Measurements from ENCODE around the gene GREB1L.

GREB1L gene

DNA sequence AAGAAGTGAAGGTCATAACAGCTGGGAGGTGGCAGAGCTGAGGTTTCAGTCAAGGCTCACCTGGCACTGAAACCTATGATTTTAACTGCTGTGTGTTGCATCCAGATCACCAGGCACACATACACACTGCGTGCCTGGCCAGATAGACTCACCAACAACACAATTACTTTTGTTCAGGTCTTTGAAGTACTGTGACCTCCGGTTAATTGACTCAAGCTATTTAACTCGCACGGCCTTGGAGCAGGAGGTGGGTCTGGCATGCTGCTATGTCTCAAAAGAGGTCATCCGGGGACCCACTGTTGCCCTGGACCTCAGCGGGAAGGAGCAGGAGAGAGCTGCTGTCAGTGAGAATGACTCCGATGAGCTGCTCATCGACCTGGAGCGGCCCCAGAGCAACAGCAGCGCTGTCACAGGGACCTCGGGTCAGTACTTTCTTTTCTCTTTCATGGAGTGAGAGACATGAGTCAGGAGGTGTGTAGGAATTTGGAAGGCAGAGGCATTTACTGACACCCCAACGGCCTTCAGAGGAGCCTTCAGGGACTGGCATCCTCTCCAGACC lies 254.3 kb downstream of the GREB1L start:
- DNase-seq: no peak

DNA sequence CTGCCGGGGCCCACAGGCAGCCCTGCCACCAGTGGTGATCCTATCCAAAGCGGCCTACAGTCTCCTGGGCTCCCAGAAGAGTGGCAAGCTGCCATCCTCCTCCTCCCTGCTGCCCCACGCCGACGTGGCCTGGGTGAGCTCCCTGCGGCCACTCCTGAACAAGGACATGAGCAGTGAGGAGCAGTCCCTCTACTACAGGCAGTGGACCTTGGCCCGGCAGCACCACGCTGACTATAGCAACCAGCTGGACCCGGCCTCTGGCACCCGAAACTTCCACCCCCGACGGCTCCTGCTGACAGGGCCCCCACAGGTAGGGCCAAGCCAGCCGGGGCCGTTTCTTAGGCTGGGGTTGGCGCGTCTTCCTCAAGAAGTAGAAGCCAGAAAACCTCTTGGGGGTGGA lies 258.0 kb downstream of the GREB1L start:
- no peak for DNase-seq

DNA sequence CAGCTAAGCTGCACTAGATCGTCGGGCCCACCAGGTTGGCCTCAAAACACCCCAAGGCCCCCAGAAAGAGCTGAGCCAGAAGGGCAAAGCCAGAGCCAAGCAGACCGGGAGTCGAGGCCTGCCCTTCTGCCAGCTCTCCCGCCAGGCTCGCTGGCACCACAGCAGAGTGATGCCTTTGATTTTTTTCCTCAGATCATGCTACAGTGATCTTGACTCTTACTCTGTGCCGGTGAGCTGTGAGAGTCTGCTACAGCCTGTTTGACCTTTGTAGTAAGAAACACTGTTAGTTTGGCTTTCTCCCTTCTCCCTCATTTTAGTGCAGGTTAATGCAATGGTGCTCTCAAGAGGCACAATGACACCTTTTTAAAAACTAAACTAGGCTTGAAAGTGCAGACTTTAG lies 260.6 kb downstream of the GREB1L start:
- DNase-seq: no peak

- no peak for DNase-seq
Observed at GRCh38 chr18:21507913-21508701, 266.1 kb downstream of the GREB1L start.

DNA sequence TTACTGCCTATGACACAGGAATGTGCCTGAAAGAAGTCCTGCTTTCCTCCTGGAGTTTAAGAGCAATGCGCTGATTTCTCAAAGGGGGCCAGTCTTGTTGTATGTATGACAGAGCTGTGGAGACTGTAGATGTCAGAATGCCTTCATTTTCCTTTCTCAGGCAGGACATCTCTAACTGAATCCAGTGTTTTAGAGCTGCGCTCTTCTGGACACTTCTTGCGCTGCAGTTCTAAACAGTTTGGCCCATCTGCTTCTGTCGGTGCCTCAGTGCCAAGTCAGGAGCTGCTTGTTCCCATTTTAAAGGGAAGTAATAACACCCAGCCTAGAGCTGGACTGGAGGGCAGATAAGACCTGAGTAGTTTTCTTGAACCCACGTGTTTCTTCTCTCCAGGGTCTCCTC lies 267.0 kb downstream of the GREB1L start:
- DNase-seq: no peak

DNA sequence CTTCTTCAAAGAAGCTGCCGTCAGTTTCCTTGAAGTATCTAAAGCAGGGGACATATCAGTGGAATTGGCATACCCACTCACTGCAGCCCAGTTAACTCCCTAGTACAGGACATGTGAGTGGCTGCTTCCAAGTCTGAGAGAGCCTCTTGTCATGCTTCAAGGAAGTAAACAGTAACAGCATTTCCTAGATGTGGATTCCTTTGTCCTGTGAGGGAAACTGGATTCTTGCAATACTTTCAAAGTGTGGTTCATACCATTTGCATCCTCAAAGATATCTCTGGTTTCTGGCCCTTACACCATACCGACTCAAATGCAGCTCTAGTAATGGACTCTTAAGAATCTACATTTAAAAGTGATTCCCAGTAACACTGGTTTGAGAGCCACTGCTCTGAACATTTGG lies 271.3 kb downstream of the GREB1L start:
- DNase-seq: no peak

GRCh38 chr18:21513741-21514140 lies 271.7 kb downstream of the GREB1L start:
- DNase-seq: no peak

- DNase-seq: no peak
Observed at GRCh38 chr18:21522530-21522929, 280.5 kb downstream of the GREB1L start.

- no peak for DNase-seq
Observed at GRCh38 chr18:21525916-21526315, 283.9 kb downstream of the GREB1L start.

DNA sequence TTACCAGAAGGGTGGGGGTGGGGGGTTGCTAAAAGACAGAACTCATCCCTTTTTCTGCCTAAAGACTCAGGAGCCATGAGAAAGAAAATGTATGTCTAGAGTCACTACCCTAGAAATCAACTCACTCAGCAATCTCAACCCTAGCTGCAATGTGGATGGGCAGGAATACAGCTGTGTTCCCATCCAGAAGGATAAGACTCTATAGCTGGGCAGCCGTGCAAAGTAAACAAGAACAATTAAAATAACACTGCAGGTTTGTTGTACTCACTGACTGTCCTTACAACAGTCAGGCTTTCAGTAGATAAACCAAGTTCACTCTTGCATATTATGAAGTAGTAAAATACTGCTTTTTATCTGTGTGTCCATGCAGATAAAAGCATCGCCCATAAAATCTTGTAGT lies 284.4 kb downstream of the GREB1L start:
- DNase-seq: no peak

DNA sequence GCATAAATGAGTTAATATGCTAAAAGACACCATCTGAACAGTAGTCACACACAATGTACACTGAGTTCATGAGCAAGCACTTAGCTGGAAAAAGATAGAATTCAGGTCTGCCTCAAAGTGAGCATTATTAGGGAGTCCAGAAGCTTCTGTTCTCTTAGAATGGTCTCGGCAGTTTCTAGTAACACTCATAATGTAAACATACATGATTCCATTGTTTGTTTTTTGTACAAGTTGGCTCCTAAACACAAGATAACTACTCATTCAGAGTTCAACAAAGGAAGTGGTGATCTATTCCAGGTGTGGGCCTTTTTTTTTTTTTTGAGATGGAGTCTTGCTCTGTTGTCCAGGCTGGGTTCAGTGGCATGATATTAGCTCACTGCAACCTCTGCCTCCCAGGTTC lies 292.3 kb downstream of the GREB1L start:
- DNase-seq: no peak

DNA sequence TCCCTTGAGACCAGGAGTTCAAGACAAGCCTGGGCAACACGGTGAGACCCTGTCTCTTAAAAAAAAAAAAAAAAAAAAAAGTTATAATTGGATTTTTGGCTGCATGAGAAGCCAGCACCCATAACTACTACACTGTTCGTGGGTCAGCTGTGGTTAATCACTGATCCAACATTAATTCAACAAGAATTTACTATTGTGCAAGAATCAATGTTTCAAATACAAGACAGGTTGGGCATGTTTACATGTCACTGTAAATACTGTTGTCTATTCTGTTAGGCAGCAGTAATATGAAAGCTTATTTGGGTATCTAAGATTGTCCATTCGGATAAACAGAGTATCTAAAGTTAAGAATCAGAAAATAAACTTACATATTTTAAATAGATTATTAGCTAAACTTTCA lies 296.2 kb downstream of the GREB1L start:
- DNase-seq: no peak

DNA sequence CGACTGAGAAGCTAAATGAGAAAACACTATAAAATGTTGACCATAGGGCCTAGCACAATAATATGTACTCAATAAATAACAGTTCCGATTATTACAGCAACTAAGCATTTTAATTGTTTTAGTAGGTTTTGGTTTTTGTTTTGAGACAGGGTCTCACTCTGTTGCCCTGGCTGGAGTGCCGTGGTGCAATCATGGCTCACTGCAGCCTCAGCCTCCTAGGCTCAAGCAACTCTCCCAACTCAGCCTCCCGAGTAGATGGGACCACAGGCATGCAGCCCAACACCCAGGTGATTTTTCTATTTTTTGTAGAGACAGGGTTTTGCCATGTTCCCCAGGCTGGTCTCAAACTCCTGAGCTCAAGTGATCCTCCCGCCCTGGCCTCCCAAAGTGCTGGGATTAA lies 304.4 kb downstream of the GREB1L start:
- DNase-seq: no peak

- DNase-seq: no peak
Observed at GRCh38 chr18:21548647-21549046, 306.6 kb downstream of the GREB1L start.

GRCh38 chr18:21550510-21550970 lies 308.5 kb downstream of the GREB1L start:
- no peak for DNase-seq

DNA sequence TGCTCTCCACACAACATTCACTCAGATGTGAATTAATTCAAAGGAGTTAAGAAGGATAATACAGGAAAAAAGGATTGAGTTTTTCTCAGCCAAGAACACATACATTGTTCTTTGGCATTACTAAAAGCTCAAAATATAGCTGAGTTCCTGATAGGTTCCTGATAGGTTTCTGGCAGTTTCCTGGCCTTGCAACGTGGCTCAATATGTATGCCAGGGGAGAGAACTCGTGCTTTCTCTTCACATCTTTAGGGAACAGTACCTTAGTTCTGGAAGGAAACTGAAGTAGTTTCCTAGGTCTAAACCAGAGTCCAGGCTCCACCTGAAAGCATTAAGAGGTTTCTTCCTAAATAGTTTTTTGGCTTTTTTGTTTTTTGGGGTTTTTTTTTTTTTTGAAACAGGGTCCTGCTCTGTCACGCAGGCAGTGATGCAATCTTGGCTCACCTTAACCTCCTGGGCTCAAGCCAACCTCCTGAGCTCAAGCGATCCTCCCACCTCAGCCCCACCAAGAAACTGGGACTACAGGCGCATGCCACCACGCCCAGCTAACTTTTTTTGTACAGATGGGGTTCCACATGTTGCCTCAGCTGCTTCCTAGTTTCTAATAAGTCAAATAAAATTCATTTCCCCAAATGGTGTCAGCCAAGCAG lies 315.7 kb downstream of the GREB1L start:
- no peak for DNase-seq

GRCh38 chr18:21559195-21559594 lies 317.2 kb downstream of the GREB1L start:
- DNase-seq: no peak

- no peak for DNase-seq
Observed at GRCh38 chr18:21571772-21572171, 329.7 kb downstream of the GREB1L start.
